Measurements from ENCODE around the gene PIAS1.

The PIAS1 gene

GRCh38 chr15:68031404-68031803 lies 22.7 kb upstream of the PIAS1 start:
- no peaks in the 10 kb centered on the region for H3K27me3 ChIP-seq (ENCODE audit: insufficient read depth, poor library complexity, severe bottlenecking)
- peak overlapping the region; percentile 38 for H3K27ac ChIP-seq (replicated peaks)
- no peak overlapping the region for H3K4me3 ChIP-seq (replicated peaks; ENCODE audit: insufficient read depth, low read length)
- peak; percentile 14 to 61 for DNase-seq (ENCODE audit: low read depth in 1 of 2, low spot score in 1 of 2)
- TF ChIP-seq SPI1 (IDR thresholded peaks at IDR 0.05; ENCODE audit: borderline replicate concordance, low read depth) (peak; percentile 42; the same call in 1 of the 2 replicates), POLR2AphosphoS5 (IDR thresholded peaks at IDR 0.05; ENCODE audit: low read depth) (no peak), CTCF (IDR thresholded peaks at IDR 0.05; ENCODE audit: insufficient read depth, low read length) (no peak), GABPA (IDR thresholded peaks at IDR 0.05; ENCODE audit: low read depth) (0 out of 2 replicates have a peak, but pooled peaks have one; percentile 41)
- TF ChIP-seq, protein P1, sequence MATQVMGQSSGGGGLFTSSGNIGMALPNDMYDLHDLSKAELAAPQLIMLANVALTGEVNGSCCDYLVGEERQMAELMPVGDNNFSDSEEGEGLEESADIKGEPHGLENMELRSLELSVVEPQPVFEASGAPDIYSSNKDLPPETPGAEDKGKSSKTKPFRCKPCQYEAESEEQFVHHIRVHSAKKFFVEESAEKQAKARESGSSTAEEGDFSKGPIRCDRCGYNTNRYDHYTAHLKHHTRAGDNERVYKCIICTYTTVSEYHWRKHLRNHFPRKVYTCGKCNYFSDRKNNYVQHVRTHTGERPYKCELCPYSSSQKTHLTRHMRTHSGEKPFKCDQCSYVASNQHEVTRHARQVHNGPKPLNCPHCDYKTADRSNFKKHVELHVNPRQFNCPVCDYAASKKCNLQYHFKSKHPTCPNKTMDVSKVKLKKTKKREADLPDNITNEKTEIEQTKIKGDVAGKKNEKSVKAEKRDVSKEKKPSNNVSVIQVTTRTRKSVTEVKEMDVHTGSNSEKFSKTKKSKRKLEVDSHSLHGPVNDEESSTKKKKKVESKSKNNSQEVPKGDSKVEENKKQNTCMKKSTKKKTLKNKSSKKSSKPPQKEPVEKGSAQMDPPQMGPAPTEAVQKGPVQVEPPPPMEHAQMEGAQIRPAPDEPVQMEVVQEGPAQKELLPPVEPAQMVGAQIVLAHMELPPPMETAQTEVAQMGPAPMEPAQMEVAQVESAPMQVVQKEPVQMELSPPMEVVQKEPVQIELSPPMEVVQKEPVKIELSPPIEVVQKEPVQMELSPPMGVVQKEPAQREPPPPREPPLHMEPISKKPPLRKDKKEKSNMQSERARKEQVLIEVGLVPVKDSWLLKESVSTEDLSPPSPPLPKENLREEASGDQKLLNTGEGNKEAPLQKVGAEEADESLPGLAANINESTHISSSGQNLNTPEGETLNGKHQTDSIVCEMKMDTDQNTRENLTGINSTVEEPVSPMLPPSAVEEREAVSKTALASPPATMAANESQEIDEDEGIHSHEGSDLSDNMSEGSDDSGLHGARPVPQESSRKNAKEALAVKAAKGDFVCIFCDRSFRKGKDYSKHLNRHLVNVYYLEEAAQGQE (IDR thresholded peaks at IDR 0.05; ENCODE audit: insufficient replicate concordance, low read depth): no peak

GRCh38 chr15:68032672-68033071 lies 21.4 kb upstream of the PIAS1 start:
- TF ChIP-seq, protein P1 (IDR thresholded peaks at IDR 0.05; ENCODE audit: insufficient replicate concordance, low read depth): no peak
- TF ChIP-seq SPI1 (IDR thresholded peaks at IDR 0.05; ENCODE audit: borderline replicate concordance, low read depth): no peak
- TF ChIP-seq CTCF (IDR thresholded peaks at IDR 0.05; ENCODE audit: insufficient read depth, low read length): no peak
- TF ChIP-seq POLR2AphosphoS5 (IDR thresholded peaks at IDR 0.05; ENCODE audit: low read depth): no peak
- Histone ChIP-seq H3K4me3 (replicated peaks; ENCODE audit: insufficient read depth, low read length) (no peak overlapping the region), H3K27me3 (ENCODE audit: insufficient read depth, poor library complexity, severe bottlenecking) (no peaks in the 10 kb centered on the region), H3K27ac (replicated peaks) (0 out of 2 replicates have a peak overlapping the region, but pooled peaks have one; percentile 8)
- peak in 1 of 2 experiments; percentile 37 for DNase-seq (ENCODE audit: low read depth in 1 of 2, low spot score in 1 of 2)

DNA sequence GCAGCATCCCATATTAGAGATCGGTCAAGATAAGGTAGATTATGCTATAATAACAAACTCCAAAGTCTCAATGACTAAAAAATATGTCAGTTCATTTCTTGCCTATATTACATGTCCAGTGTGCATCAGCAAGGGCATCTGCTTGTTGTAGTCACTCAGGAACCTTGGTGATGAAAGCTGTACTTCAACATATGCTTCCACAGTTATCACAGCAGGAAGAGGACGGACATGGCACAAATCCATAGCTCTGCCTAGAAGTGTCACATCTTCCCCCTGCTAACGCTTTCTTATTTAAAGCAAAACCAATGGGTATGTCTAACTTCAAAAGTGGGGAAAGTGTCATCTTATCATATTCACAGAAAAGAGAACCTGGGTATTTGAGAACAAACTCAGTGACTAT lies 20.0 kb upstream of the PIAS1 start:
- DNase-seq (ENCODE audit: low read depth in 1 of 2, low spot score in 1 of 2): no peak
- no peaks in the 10 kb centered on the region for H3K27me3 ChIP-seq (ENCODE audit: insufficient read depth, poor library complexity, severe bottlenecking)
- H3K27ac ChIP-seq (replicated peaks): no peak overlapping the region
- no peak overlapping the region for H3K4me3 ChIP-seq (replicated peaks; ENCODE audit: insufficient read depth, low read length)
- no peak for TF ChIP-seq POLR2AphosphoS5 (IDR thresholded peaks at IDR 0.05; ENCODE audit: low read depth)
- no peak for TF ChIP-seq GABPA (IDR thresholded peaks at IDR 0.05; ENCODE audit: low read depth)
- TF ChIP-seq SPI1 (IDR thresholded peaks at IDR 0.05; ENCODE audit: borderline replicate concordance, low read depth): no peak
- TF ChIP-seq, protein P1 (IDR thresholded peaks at IDR 0.05; ENCODE audit: insufficient replicate concordance, low read depth): no peak
- TF ChIP-seq CTCF (IDR thresholded peaks at IDR 0.05; ENCODE audit: insufficient read depth, low read length): no peak
